ENCODE measurements around the gene TJP1.
"Not testable (repeated sequence)": the region's sequence is repeated elsewhere in the genome, so short reads cannot be mapped to it uniquely, and the experiment has no call there.

Gene TJP1

GRCh38 chr15:29699791-29700190, 122.5 kb downstream of the TJP1 start:
- DNase-seq (ENCODE audit: low read depth), result no peak

- no peak for DNase-seq (ENCODE audit: low read depth)
Observed at GRCh38 chr15:29698030-29698701, 124.1 kb downstream of the TJP1 start.

- no peak for DNase-seq (ENCODE audit: low read depth)
Observed at GRCh38 chr15:29696950-29697738, 125.1 kb downstream of the TJP1 start.

- not testable (repeated sequence) for DNase-seq (ENCODE audit: low read depth)
Observed at GRCh38 chr15:29696506-29696905, 125.8 kb downstream of the TJP1 start.

- no peak for DNase-seq (ENCODE audit: low read depth)
Observed at GRCh38 chr15:29695489-29696167, 126.6 kb downstream of the TJP1 start.

- no peak for DNase-seq (ENCODE audit: low read depth)
Observed at GRCh38 chr15:29693225-29693624, 129.0 kb downstream of the TJP1 start.

- DNase-seq (ENCODE audit: low read depth), result no peak
Observed at GRCh38 chr15:29692527-29692926, 129.7 kb downstream of the TJP1 start.

GRCh38 chr15:29690765-29691475, 131.3 kb downstream of the TJP1 start:
- no peak for DNase-seq (ENCODE audit: low read depth)

- no peak for DNase-seq (ENCODE audit: low read depth)
Observed at GRCh38 chr15:29689287-29689986, 132.8 kb downstream of the TJP1 start.

GRCh38 chr15:29688506-29689286, 133.6 kb downstream of the TJP1 start:
- DNase-seq (ENCODE audit: low read depth), result no peak

GRCh38 chr15:29687939-29688505, 134.2 kb downstream of the TJP1 start:
- DNase-seq (ENCODE audit: low read depth), result no peak

- no peak for DNase-seq (ENCODE audit: low read depth)
Observed at GRCh38 chr15:29687204-29687815, 135.0 kb downstream of the TJP1 start.

GRCh38 chr15:29686445-29687203, 135.6 kb downstream of the TJP1 start:
- no peak for DNase-seq (ENCODE audit: low read depth)

- DNase-seq (ENCODE audit: low read depth), result no peak
Observed at GRCh38 chr15:29686079-29686425, 136.2 kb downstream of the TJP1 start.

- DNase-seq (ENCODE audit: low read depth), result no peak
Observed at GRCh38 chr15:29685156-29686078, 136.9 kb downstream of the TJP1 start.

- DNase-seq (ENCODE audit: low read depth), result no peak
Observed at GRCh38 chr15:29682781-29683180, 139.5 kb downstream of the TJP1 start.

- no peak for DNase-seq (ENCODE audit: low read depth)
Observed at GRCh38 chr15:29682361-29682760, 139.9 kb downstream of the TJP1 start.

- DNase-seq (ENCODE audit: low read depth), result no peak
Observed at GRCh38 chr15:29681946-29682345, 140.3 kb downstream of the TJP1 start.
